CD4-positive, alpha-beta T cell (primary cell): ENCODE data around the gene CD63. TPM values are rescaled to one million over a fixed set of nuclear protein-coding genes. Genes with fewer than 3 reads are reported as not detected.

Experiments used
- ATAC-seq: fragments of 200-7000 bp; cut with Tn5 transposase; one replicate; pipeline ENCODE4 v1.10.0; 2022; ENCODE audit warnings: mild to moderate bottlenecking; ENCODE audit not compliant: poor library complexity
- CTCF ChIA-PET: fragments of 350-600 bp; sonication (Branson Sonifier 250); formaldehyde crosslinking; loops from one replicate; lab custom pipeline; 2021; ENCODE audit warnings: antibody characterized with exemption, inconsistent platforms; lab: Charles Lee
- POLR2A ChIA-PET: fragments of 350-600 bp; sonication (Branson Sonifier 250); formaldehyde crosslinking; loops from one replicate; lab custom pipeline; 2021; ENCODE audit warnings: antibody characterized with exemption, inconsistent platforms; lab: Charles Lee
- DNase-seq, 14 experiments: peaks; one replicate each; pipeline ENCODE4 v3.0.0-alpha.2; 2013 to 2020; ENCODE audit warnings: mixed read lengths in 2 of 14
- H3K27ac ChIP-seq, 2 donors: one replicate each; pipeline versions ENCODE4 v1.5.1 to v1.7.0; 2013; ENCODE audit warnings: low read length in 2 of 2, low read depth in 1 of 2, mild to moderate bottlenecking in 1 of 2
- H3K27me3 ChIP-seq, 2 experiments: 1 replicate in 1 of 2; 2 replicates in 1 of 2; pipeline versions ENCODE4 v1.6.1 to v1.7.0; 2013; ENCODE audit warnings: low read length in 2 of 2, control low read depth in 1 of 2, mild to moderate bottlenecking in 1 of 2, moderate library complexity in 1 of 2; ENCODE audit not compliant: insufficient read depth in 2 of 2, control insufficient read depth in 1 of 2
- H3K36me3 ChIP-seq: one replicate; pipeline ENCODE4 v1.6.1; 2013; ENCODE audit warnings: low read length, control low read depth; ENCODE audit not compliant: insufficient read depth
- H3K4me1 ChIP-seq: one replicate; pipeline ENCODE4 v1.6.1; 2013; ENCODE audit warnings: low read length, control low read depth; ENCODE audit not compliant: insufficient read depth
- H3K4me3 ChIP-seq: one replicate; pipeline ENCODE4 v1.5.1; 2013; ENCODE audit warnings: mild to moderate bottlenecking, low read length, moderate library complexity
- H3K9me3 ChIP-seq, 2 experiments: 1 replicate in 1 of 2; 2 replicates in 1 of 2; pipeline versions ENCODE4 v1.6.1 to v1.7.0; 2013; ENCODE audit warnings: low read length in 2 of 2, mild to moderate bottlenecking in 2 of 2, control low read depth in 1 of 2, moderate library complexity in 1 of 2; ENCODE audit not compliant: control insufficient read depth in 1 of 2, insufficient read depth in 1 of 2
- H3K27ac Mint-ChIP-seq: one replicate; pipeline ENCODE4 v1.8.0; 2020; ENCODE audit warnings: mixed read lengths
- H3K27me3 Mint-ChIP-seq: one replicate; pipeline ENCODE4 v1.8.0; 2021; ENCODE audit warnings: mixed read lengths
- H3K36me3 Mint-ChIP-seq: one replicate; pipeline ENCODE4 v1.8.0; 2021; ENCODE audit warnings: low read depth, mixed read lengths
- H3K4me1 Mint-ChIP-seq: one replicate; pipeline ENCODE4 v1.8.0; 2021; ENCODE audit warnings: low read depth, mixed read lengths
- H3K4me3 Mint-ChIP-seq: one replicate; pipeline ENCODE4 v1.8.0; 2020; ENCODE audit warnings: mild to moderate bottlenecking, mixed read lengths
- H3K9me3 Mint-ChIP-seq: one replicate; pipeline ENCODE4 v1.8.0; 2020; ENCODE audit warnings: mixed read lengths
- CTCF ChIP-seq: fragments of 200-600 bp; IDR thresholded peaks from one replicate; pipeline ENCODE4 v1.8.0; 2022; ENCODE audit warnings: antibody characterized with exemption, mild to moderate bottlenecking
- intact Hi-C, 2 experiments: fragments of 100-400 bp; cut with DNase I in 1 of 2; cut with micrococcal nuclease in 1 of 2; formaldehyde crosslinking; loops; one replicate each; pipeline versions ENCODE4 v1.15.1 to v1.9.0; 2023 to 2025; cut with DNase I, micrococcal nuclease
- total RNA-seq, 174 experiments: library from RNA in 2 of 174; stranded (reverse) in 2 of 174; gene quantifications; one replicate each; pipeline ENCODE4 v1.2.3 and lab custom pipeline; 2021 to 2026

CD63 gene
- total RNA-seq, 2 experiments from 2014 or later = 34.0 to 36.4 TPM

GRCh38 chr12:55712700-55713415, 16.0 kb downstream of the CD63 start:
- H3K4me1 ChIP-seq = peaks cover 32% of the 10 kb centered on the region
- peaks cover 0 to 11% of the 10 kb centered on the region in 2 experiments for H3K27me3 ChIP-seq
- Mint-ChIP-seq H3K27me3 (peaks cover 23% of the 10 kb centered on the region), H3K4me1 (peaks cover 41% of the 10 kb centered on the region), H3K27ac (no peak overlapping the region), H3K4me3 (peak overlapping the region; percentile 9), H3K9me3 (no peaks in the 10 kb centered on the region), H3K36me3 (peaks cover 13% of the 10 kb centered on the region)
- ChIA-PET POLR2A (no interaction called here), CTCF (no interaction called here)
- H3K4me3 ChIP-seq = no peak overlapping the region
- DNase-seq = no peak
- H3K27ac ChIP-seq = no peak overlapping the region
- intact Hi-C loops = no loop called here
- H3K36me3 ChIP-seq = peaks cover 3% of the 10 kb centered on the region
- H3K9me3 ChIP-seq = no peaks in the 10 kb centered on the region
- TF ChIP-seq CTCF = no peak
- no peak for ATAC-seq

- peaks cover 37% of the 10 kb centered on the region for H3K4me1 Mint-ChIP-seq
- ATAC-seq = no peak
- H3K27ac Mint-ChIP-seq = no peak overlapping the region
- ChIA-PET POLR2A (no interaction called here), CTCF (interaction anchor here (1.5 kb wide), 1 partner anchor 18 kb away, joined by 3 read pairs; no protein-coding TSS in a partner anchor)
- intact Hi-C loops = no loop called here
- DNase-seq = no peak
- H3K36me3 ChIP-seq = no peaks in the 10 kb centered on the region
- H3K4me1 ChIP-seq = peaks cover 30% of the 10 kb centered on the region
- peaks cover 27% of the 10 kb centered on the region for H3K27me3 Mint-ChIP-seq
- no peaks in the 10 kb centered on the region for H3K9me3 Mint-ChIP-seq
- H3K36me3 Mint-ChIP-seq = peaks cover 13% of the 10 kb centered on the region
- H3K27me3 ChIP-seq = peaks cover 4 to 15% of the 10 kb centered on the region in 2 experiments
- no peaks in the 10 kb centered on the region for H3K9me3 ChIP-seq
- H3K4me3 ChIP-seq = no peak overlapping the region
- no peak overlapping the region for H3K27ac ChIP-seq
- peak overlapping the region; percentile 9 for H3K4me3 Mint-ChIP-seq
- no peak for TF ChIP-seq CTCF
Measured at GRCh38 chr12:55711786-55712553, 16.8 kb downstream of the CD63 start.

GRCh38 chr12:55708695-55709233, 20.0 kb downstream of the CD63 start:
- H3K9me3 Mint-ChIP-seq = no peaks in the 10 kb centered on the region
- POLR2A ChIA-PET = no interaction called here
- H3K27ac Mint-ChIP-seq = no peak overlapping the region

More at GRCh38 chr12:55708695-55709233, 20.0 kb downstream of the CD63 start:
- no peak for ATAC-seq
- CTCF ChIA-PET = no interaction called here
- H3K4me3 ChIP-seq = peak overlapping the region; percentile 53
- Mint-ChIP-seq H3K36me3 (no peaks in the 10 kb centered on the region), H3K4me1 (peaks cover 21% of the 10 kb centered on the region), H3K4me3 (peak overlapping the region; percentile 85), H3K27me3 (peaks cover 39% of the 10 kb centered on the region)
- no peaks in the 10 kb centered on the region for H3K9me3 ChIP-seq
- intact Hi-C loops = no loop called here
- H3K4me1 ChIP-seq = peaks cover 18% of the 10 kb centered on the region
- H3K27ac ChIP-seq = no peak overlapping the region
- peaks cover 7 to 21% of the 10 kb centered on the region in 2 experiments for H3K27me3 ChIP-seq
- H3K36me3 ChIP-seq = no peaks in the 10 kb centered on the region
- TF ChIP-seq CTCF = no peak
- no peak for DNase-seq
